ENCODE measurements around the gene MOV10L1. TPM values are rescaled to one million over a fixed set of nuclear protein-coding genes. Genes with fewer than 3 reads are reported as not detected.

The MOV10L1 gene
- total RNA-seq, 1 donor from 2014 or later, result 0.22 TPM

DNA sequence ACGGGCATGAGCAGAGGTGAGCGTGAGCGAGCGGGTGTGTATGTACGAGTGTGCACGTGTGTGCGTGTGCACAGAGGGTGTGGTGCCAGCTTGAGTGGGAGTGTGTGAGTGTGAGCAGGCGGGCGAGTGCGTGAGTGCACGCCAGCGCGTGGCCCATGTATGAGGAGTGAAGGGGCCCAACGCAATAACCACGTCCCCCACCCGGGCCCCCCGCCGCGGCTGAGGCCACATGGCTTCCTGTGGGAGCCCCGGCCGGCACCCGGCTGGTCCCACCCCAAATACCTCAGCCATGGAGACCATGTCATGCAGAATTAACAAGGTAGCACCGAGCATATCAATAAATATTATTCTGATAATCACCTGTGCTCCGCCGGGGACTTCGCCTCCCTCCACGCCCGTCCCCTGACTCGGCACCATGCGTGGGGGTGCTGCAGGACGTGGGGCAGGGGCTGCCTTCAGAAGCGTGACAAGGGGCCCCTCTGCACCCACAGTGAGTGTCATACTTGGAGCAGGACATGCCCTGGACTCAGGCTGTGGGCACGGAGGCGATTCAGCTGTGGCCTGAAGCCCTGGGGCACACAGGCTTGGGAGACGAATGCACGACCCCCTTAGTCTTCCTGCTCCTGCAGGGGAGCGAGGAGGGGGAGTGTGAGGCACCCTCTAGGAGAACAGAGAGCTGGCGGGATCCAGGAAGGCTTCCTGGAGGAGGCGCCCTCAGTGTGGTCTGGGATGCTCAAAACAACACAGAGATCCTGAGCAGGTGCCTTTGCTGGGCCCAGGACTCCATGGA lies 90.3 kb downstream of the MOV10L1 start:
- DNase-seq, result peak; percentile 19
- ATAC-seq, result no peak
- intact Hi-C loops (cut with micrococcal nuclease), result no loop called here

DNA sequence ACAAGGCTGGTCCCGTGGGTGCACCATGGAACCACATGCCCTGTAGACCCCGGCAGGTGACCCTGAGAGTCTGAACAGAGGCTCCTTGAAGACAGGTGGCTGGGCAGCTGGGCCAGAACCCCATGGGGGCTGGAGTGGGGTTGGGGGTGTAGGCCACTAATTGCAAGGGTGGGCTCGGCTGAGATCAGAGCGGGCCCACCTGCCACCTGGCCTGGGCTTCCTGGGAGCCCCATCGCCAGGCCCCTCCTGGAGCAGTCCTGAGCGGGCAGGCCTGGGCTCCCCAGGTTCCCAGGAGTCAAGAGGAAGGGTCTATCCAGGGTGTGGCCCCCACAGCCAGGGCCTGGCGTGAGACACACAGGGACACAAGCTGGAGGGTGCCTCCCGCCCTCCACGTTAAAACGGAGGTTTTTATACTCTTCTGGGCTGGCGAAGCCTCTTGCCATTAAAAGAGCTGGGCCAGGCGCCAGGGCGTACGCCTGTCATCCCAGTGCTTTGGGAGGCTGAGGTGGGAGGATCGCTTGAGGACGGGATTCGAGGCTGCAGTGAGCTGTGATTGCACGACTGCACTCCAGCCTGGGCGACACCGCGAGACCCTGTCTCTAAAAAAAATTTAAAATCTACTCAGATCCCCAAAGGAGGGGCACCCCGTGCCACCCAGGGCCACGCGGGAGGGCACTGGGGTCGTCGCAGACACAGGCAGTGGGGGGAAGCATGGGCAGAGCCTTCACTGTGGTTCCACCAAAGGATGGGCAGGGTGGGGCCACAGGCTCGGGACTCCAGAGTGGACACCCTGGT lies 91.1 kb downstream of the MOV10L1 start:
- intact Hi-C loops (cut with micrococcal nuclease), result no loop called here
- DNase-seq (peak; percentile 29), ATAC-seq (no peak)

DNA sequence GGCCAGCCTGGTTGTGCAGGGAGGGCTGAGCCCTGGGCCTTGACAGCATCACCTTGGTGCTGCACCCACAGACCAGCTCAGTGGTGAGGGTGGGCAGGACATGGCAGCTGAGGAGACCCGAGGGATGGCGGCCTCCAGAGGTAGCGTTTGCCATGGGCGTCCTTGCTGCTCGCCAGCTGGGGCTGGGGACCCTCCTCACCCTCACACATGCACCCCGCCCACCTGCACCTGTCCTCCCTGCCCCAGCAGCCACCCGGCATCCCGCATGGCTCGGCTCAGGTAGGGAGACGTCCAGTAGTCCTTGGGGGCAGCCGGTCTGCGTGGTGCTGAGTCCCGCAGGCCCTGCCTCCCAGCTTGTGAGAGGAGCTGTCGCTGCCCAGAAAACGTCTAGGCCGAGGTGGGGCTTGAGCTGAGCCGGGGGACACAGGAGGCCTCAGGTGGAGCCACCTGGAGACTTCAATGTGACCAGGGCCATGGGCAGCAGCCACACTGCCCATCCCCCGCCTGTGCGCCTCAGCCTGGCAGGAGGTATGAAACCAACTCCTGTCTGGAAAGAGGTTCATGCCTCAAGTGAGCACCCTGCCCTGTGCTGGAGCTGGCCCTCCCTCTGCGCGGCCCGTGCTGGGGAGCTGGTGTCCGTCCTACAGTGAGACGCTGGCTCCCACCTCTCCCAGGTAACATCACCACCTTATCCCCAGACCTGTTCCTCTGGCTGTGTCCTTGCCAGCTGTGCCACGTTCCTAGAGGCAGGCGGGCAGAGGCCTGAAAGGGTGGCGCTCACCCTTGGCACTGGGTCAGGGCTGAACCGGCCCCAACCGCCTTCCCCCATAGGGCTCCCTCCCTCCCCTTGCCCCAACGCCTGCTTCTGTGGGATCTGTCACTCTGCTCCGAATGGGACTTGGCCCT lies 92.6 kb downstream of the MOV10L1 start:
- DNase-seq, result peak; percentile 47
- intact Hi-C loops (cut with micrococcal nuclease), result no loop called here
- peak; percentile 4 for ATAC-seq

DNA sequence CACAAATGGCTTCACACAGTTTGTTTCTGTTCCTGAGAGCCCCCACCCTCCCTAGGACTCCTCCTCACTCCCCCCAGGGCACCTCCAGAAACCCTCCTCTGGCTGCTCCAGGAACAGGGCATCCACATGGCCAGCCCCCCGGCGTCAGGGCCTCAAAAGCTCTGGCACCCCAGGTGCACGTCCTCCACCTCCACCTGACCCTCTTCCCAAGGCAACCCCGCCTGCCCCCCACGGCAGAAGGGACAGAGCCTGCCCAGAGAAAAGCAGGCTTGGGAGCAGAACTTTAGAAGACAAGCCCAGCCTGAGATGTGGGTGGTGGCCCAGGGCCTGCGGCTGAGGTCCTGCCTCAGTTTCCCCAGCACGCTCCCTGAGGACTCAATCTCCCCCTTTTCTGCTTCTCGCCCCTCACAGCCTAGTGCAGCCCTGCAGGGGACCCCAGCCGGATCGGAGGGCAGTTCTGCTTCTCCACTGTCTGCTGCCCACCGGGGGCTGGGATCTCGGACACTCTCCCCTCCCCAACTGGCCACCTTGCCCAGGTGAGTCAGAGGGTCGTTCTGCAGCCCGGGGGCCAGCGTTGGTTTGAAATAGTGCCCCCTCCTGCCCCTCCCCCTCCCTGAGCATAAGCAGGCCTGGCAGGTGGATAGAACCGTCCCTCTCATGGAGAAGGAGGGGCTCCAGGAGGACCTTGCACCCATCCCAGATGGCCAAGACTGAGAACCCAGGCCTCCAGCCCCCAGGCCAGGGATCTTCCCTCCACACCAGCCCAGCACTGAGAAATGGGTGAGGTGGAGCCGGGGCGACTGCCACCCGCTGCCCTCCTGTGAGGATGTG lies 93.5 kb downstream of the MOV10L1 start:
- DNase-seq, result peak; percentile 27
- intact Hi-C loops (cut with micrococcal nuclease), result no loop called here
- ATAC-seq, result no peak

DNA sequence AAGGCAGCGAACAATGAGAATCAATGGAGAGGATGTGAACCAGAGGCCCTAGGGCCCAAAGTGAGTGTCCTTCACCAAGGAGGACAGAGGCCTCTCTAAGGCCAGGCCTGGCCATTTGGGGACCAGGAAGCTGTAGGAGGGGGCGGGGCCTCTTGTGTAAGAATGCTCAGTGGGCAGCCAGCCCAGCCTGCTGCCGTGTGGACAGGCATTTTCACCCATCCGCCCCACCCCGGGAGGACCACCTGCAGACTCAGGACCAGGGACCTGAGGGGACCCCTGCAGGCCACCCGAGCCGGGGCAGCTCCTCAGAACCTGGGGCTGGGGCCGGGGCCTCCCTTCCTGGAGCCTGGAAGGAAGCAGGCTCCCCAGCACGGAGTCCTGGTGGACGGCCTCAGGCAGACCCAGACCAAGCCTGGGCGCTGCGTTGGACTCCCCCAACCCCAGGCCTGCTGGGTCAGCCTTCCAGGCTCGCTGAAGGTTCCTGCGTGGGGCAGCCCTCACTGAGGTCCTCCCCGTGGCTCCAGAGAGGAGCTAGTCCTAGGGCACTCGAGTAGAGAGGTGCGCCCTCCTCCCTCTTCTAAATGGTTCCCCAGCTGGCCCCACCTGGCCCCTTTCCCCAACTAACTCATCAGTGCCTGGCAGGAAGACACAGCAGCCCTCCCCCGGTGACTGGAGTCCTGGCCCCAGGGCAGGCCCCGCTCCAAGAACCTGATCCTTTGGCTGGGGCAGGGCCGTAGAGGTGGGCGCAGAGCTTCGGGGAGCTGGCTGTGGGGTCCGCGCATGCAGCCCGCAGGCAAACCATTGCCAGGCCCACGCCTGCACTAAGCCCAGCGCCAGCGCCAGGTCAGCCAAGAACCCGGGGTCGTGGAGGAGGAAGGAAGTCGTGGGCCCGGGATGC lies 94.4 kb downstream of the MOV10L1 start:
- peak; percentile 89 for DNase-seq
- intact Hi-C loops (cut with micrococcal nuclease), result no loop called here
- ATAC-seq, result peak; percentile 53

DNA sequence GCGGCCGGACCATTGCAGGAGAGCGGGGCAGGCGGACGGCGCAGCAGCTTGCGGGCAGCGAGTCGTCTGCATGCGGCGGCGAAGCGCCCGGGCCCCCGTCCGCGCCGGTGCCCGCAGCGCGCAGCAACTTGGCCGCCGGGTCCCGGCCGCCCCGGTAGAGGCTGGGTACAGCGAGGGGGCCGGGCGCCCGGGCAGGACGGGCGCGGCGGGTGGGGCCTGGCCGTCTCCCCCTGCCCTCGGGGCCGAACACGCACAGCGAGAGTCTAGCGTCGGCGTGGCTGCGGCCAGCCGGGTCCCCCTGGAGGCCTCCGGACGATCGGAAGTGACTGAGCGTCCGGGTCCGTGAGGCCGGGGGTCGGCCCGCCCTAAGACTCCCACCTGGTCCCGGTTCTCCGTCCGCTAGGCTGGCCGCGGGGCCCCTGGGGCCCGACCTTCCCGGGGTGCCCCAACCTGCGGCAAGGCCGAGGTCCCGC lies 95.1 kb downstream of the MOV10L1 start:
- DNase-seq, result peak; percentile 52
- intact Hi-C loops (cut with micrococcal nuclease), result no loop called here

DNA sequence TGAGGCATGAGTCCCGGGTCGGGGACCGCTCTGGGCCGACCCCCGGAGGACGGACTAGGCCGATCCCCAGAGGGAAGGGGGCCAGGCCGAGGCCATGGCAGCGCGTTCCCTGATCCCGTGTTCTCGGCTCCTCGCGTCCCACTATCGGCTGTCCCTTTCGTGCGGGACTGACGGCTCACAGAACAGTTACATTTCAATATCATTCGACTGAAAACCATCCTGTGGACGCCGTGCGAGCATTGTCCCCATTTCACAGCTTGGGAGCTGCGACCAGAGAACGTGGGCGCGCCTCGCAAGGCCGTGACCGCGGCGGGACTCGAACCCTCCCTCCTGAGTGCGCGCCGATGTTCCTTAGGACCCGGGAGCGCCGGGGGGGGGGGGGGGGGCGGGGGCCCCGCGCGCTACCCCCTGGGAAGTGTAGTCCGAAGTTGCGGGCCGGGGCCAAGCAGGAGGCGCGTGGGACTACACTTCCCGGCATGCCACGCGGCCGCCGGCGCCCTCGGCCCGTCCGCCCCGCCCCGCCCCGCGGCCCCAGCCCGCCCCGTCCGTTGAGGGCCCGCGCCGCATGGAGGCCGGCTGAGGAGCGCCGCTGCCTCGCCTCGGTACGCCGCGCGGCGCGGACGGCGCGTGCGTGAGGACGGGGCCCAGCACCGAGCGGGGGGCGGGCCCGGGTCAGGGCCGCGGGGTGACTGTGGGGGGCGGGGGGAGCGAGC lies 95.7 kb downstream of the MOV10L1 start, which contains the start of gene TRABD:
TRABD (plus strand) TSS at position 539 of the 713 bp plus-strand sequence. CDS start 7,148 bp downstream, outside the sequence.
- ATAC-seq (peak; percentile 79), DNase-seq (peak; percentile 94)
- intact Hi-C loops (cut with micrococcal nuclease), result no loop called here

More for the DNA sequence above, 95.1 kb downstream of the MOV10L1 start:
- peak; percentile 3 for ATAC-seq

DNA sequence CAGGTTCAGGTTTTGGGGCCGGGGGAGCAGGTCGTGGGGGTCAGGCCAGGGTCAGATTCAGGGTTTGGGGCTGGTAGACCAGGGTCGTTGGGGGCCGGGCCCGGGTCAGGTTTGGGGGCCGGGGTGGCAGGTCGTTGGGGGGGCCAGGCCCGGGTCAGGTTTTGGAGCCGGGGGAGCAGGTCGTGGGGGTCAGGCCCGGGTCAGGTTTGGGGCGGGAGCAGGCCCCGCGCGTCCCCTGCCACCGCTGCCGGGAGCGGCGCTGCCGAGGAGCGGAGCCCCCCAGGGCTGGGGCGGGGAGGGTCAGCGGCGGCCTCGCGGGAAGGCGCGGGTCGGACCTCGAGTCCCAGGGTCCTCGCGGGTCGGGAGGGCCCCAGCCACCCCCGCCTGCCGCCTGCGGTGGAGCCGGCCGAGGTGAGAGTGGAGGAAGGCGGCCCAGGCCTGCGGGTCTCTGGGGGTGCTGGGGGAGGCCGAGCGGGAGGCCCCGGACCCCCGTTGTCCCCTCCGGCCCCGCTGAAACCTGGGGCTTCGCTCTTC lies 96.4 kb downstream of the MOV10L1 start:
- ATAC-seq (no peak), DNase-seq (peak; percentile 48)
- intact Hi-C loops (cut with micrococcal nuclease), result no loop called here

DNA sequence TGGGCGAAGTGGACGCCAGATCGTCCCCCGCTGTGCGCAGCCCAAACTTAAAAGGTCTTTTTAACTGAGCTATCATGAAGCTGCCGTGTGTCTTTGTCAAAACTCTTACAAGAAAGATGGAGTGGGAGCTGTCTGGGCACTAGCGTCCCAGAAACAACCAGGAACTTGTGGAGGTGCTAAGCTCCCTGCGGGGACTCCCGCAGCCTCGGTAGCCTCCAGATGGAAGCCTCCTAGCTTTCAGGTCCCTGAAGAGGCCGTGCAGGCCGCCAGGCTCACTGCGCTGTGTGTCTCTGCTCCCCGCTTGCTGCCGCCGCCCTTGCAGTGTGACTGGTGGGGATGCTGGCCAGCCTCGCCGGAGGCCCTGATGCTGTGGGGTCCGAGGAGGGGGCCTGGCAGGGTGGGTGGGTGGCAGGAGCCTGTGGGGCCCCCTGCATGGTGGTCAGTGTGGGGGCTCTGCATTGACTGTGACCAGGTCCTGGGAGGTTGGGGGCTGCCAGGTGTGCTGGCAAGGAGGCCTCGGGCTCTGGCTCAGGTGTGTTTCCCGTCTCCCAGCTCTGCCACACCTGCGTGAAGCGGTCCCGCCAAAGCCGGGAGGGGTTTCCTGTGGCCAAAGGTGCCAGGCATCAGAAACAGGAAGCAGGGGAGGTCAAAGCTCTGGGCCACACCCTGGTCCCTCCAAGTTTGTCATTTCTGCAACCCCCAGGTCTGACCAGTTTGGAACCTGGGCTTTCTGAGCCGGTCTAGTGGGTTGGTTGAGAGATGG lies 97.1 kb downstream of the MOV10L1 start:
- peak; percentile 38 for DNase-seq

DNA sequence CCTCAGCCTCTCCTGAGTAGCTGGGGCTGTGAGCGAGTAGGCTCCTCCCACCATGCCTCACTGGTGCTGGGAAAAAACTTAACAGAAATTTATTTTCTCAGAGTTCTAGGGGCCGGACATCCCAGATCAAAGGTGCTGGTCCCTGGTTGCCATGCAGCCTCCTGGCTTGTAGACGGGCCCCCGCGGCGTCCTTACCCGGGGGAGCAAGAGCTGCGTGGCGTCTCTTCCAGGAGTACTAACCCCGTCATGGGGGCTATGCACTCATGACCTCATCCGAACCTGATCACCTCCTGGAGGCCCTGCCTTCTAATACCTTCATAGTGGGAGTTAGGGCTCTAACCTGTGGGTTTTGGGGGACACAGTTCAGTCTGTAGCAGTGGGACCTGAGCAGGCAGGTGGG lies 98.5 kb downstream of the MOV10L1 start:
- ATAC-seq (no peak), DNase-seq (peak; percentile 23)
- intact Hi-C loops (cut with micrococcal nuclease), result no loop called here

More for the DNA sequence above, 97.1 kb downstream of the MOV10L1 start:
- no peak for ATAC-seq
- intact Hi-C loops (cut with micrococcal nuclease), result no loop called here

DNA sequence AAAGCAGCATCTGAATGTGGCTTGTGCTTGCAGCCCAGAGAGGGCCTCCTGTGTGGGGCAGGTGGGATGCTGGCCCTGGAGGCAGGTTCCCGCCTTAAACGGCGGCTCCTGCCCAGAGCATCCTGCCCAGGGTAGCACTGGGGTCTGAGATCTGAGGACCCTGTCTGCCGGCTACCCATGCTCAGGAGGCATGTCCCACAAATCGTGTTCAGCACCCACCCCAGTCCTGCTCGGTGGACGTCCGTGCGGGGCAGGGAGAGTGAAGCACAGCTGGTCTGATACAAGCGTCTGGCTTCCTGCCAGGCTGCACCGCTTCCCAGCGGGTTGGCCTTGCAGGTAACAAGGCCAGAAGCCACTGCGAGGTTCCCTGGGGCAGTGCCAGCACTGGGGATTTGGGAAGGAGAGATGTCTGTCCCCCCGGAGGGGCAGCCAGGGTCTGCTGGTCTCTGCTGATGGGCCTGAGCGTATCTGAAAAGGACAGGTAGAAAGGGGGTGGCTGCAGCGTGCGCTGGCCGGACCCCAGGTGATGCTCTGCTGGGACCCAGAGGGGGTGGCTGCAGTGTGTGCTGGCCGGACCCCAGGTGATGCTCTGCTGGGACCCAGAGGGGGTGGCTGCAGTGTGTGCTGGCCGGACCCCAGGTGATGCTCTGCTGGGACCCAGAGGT lies 99.5 kb downstream of the MOV10L1 start:
- ATAC-seq, result no peak

DNA sequence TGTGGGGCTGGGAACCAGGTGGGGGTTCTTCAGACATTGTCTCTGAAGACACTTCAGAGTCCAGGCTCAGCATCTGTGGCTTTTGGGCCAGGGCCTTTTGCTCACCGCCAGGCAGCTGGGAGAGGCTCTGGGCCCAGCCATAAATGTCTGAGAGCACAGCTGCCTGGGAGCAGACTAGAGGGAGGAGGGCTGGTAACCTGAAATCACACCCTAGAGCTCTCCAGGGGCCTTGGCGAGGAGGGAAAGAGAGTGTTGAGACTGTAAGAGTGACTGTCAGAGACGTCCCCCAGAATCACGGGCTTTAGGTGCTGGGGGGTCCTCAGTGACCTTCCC lies 100.0 kb downstream of the MOV10L1 start:
- peak; percentile 37 for ATAC-seq
- intact Hi-C loops (cut with micrococcal nuclease), result no loop called here
- DNase-seq, result peak; percentile 56

More for the DNA sequence above, 99.5 kb downstream of the MOV10L1 start:
- intact Hi-C loops (cut with micrococcal nuclease), result no loop called here
- peak; percentile 64 for DNase-seq

DNA sequence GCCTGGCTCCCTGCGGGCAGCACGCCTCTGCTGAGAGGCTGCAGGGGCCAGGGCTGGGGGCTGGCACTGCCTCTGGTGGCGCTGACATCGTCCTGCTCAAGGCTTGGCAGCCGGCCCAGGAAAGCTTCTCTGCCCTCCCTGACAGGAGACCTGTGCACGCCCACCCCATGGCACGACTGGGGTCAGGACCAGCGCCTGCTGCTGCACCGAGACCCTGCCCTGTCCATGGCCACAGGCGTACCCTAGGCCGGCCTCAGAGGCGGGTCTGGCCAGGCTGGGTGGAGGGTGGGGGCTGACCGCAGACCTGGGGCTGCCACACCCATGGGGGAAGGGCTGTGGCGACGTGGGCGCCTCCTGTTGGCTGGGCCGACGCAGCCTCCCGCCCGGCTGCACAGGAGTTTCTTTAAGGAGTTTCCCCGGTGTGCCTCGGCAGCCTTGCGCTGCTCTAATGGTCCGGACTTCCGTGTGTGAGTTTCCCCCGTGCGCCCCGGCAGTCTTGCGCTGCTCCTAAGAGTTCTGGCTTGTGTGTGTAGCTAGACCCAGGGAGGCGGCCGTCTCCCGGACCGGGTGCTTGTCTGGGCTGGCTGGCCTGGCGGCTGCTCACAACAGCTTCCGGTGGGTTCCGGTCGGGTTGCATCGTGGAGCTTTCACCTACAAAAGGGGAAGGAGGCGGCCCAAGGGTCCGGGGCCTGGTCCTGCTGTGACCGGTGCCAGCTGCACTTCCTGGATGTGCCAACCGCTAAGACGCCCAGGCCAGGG lies 100.6 kb downstream of the MOV10L1 start:
- intact Hi-C loops (cut with micrococcal nuclease), result no loop called here
- peak; percentile 73 for ATAC-seq
- peak; percentile 90 for DNase-seq

DNA sequence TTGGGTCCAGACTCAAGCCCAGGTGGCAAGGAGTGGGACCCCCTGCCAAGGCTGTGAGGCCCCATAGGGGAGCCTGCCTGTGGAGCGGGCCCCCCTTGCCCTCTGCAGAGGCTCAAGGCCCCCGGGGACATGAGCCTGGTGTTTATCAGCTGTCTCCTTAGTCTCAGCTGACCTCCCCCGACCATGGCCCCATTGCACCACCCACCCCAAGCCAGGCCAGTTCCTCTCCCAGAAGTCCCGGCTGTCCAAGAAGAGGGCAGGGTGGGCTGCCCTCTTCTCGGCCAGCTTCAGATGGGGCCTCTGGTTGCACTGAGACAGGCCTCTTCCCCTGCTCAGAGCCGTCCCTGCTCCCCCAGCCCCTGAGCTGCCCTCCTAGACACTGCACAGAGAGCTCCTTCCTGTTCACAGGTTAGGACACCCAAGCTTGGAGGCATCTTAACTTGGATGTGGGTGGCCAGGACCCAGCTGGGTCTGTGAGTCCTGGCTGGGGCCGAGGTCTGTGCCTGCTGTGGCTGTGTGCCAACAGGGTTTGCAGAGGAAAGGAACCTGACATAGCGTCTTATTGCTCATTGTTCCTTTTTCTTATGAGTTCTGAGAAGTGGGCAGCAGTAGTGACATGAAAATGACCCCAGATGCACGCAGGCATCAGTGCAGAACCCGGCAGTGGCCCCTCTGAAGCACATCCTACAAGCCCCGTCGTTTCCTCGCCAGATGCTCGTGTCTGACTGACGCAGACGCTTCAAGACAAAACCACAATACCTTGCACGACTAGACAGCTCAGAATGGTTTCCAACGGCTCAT lies 101.3 kb downstream of the MOV10L1 start:
- peak; percentile 57 for DNase-seq
- intact Hi-C loops (cut with micrococcal nuclease), result no loop called here
- ATAC-seq, result no peak
